Mesodermal cell (in vitro differentiated cells): ENCODE measurements around the gene JMJD6.
A peak's percentile ranks its signal among the peaks of the same experiment; 100 is the strongest.
"Not testable (repeated sequence)": the region's sequence is repeated elsewhere in the genome, so short reads cannot be mapped to it uniquely, and the experiment has no call there.

Experiments
- H3K27ac ChIP-seq: 2 replicates; pipeline ENCODE4 v1.7.0; 2013; ENCODE audit warnings: mild to moderate bottlenecking, low read depth, low read length, moderate library complexity; ENCODE audit not compliant: severe bottlenecking
- H3K36me3 ChIP-seq: 2 replicates; pipeline ENCODE4 v1.7.1; 2013; ENCODE audit warnings: mild to moderate bottlenecking, low read length, moderate library complexity; ENCODE audit not compliant: control insufficient read depth, insufficient read depth
- H3K4me1 ChIP-seq: one replicate; pipeline ENCODE4 v1.7.1; 2013; ENCODE audit warnings: mild to moderate bottlenecking, low read length; ENCODE audit not compliant: insufficient read depth, control insufficient read depth, poor library complexity, severe bottlenecking
- H3K4me3 ChIP-seq: 2 replicates; pipeline ENCODE4 v1.7.0; 2013; ENCODE audit warnings: low read length, control low read depth, mild to moderate bottlenecking; ENCODE audit not compliant: insufficient read depth, poor library complexity, severe bottlenecking; ENCODE audit errors: extremely low read depth
- H3K9me3 ChIP-seq: 2 replicates; pipeline ENCODE4 v1.7.1; 2013; ENCODE audit warnings: mild to moderate bottlenecking, low read length, moderate library complexity; ENCODE audit not compliant: control insufficient read depth
- WGBS, 2 experiments: methylation state at CpG; one replicate each; pipeline ENCODE4 v1.1.5; 2013; ENCODE audit warnings: missing lambda C conversion rate in 2 of 2; ENCODE audit not compliant: insufficient coverage in 2 of 2; 5-methylcytosine and 5-hydroxymethylcytosine counted together

Gene JMJD6

DNA sequence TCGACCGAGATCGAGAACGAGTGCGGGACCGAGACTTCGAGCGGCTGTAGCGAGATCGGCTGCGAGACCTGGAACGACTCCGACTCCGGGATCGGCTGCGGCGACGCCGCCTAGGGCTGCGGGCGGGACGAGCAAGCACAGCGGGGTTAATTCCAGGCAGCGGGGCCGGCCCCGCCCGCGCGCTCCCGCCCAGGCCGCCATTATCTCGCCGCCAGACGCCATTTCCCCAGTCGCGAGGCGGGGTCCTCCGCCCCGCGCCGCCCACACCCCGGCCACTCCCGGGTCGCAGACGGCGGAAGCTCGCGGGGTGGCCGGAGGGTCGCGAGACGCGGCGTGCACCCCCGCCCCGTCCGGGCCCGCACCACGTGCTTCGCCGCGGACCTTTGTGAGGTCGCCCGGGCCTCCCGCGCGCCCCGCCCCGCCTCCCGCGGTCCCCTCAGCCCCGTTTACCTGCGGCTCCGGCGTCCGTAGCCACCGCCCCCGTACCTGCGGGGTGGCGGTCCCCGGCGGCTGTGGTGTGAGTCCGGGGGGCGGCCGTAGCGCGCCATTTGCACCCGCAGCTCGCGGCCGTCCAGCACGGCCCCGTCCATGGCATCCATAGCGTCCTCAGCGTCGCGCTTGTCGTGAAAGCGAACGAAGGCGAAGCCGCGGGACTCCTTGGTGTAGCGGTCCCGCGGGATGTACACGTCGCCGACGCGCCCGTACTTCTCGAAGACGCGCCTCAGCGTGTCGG lies 10.1 kb upstream of the JMJD6 start:
- H3K27ac ChIP-seq, result peak overlapping the region; percentile 99
- peaks cover 7% of the 10 kb centered on the region for H3K4me1 ChIP-seq
- 0% methylated on average over 63 to 117 of the region's 117 CpGs for WGBS, 2 experiments
- peak overlapping the region; percentile 89 for H3K4me3 ChIP-seq
- H3K9me3 ChIP-seq, result no peaks in the 10 kb centered on the region
- peaks cover 50% of the 10 kb centered on the region for H3K36me3 ChIP-seq

DNA sequence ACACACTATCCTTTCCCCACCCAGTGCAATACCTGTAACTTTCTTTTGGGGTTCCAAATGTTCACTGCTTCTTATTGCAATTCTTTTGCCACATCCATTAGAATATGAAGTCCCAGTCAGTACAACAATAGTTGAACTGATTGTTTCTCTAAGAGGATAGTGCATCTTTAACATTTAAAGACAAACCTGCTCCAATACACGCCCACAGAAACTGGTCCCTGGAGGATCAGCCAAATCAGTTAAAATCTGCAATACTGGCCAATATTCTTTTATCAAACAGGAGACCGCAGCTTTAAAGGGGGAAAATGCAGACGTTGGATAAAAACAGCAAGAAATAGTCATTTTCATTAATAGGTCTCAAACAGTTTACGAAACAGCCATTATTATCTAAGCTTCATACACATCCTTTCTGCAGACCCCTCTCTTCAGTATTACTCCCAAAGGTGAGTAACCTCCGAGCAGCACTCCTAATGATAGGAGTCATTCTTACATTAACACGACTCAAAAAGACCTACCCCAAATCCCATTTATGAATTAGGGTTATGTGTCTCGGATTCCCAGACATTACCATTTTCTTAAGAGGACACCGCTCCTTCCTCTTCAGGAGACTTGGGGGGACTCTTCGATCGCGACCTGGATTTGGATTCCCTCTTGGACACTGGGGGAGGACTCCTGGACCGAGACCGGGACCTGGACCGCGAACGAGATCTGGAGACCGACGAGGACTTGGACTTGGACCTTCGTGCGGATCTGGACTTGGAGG lies 9.4 kb upstream of the JMJD6 start:
- H3K27ac ChIP-seq, result peak overlapping the region; percentile 99
- 1 to 2% methylated on average over 16 to 20 of the region's 20 CpGs for WGBS, 2 experiments
- H3K9me3 ChIP-seq, result no peaks in the 10 kb centered on the region
- H3K36me3 ChIP-seq, result peaks cover 53% of the 10 kb centered on the region
- H3K4me1 ChIP-seq, result peaks cover 7% of the 10 kb centered on the region
- H3K4me3 ChIP-seq, result peak overlapping the region; percentile 89

DNA sequence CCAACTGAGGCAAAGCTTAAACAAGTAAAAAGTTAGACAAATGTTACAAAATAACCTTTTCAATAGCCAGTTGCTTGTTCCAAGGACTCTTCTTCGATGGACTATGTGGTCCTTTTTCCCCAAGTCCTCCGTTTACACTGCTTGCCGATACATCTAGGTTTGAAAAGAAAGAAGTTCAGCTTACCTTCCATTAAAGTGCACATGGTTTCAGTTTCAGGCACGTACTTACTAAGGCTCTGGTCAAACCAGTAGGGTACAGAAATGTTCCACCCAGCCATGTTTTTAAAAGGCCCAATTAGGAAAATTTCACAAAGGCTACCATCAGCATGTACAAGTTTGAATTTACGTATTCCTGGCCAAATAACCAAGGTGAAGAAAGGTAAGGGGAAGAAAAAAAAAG lies 8.6 kb upstream of the JMJD6 start:
- WGBS, 2 experiments, result 30 to 33% methylated on average over 3 to 4 of the region's 5 CpGs
- Histone ChIP-seq H3K27ac (no peak overlapping the region), H3K9me3 (no peaks in the 10 kb centered on the region), H3K4me3 (peak overlapping the region; percentile 89), H3K36me3 (peaks cover 56% of the 10 kb centered on the region), H3K4me1 (peaks cover 7% of the 10 kb centered on the region)

DNA sequence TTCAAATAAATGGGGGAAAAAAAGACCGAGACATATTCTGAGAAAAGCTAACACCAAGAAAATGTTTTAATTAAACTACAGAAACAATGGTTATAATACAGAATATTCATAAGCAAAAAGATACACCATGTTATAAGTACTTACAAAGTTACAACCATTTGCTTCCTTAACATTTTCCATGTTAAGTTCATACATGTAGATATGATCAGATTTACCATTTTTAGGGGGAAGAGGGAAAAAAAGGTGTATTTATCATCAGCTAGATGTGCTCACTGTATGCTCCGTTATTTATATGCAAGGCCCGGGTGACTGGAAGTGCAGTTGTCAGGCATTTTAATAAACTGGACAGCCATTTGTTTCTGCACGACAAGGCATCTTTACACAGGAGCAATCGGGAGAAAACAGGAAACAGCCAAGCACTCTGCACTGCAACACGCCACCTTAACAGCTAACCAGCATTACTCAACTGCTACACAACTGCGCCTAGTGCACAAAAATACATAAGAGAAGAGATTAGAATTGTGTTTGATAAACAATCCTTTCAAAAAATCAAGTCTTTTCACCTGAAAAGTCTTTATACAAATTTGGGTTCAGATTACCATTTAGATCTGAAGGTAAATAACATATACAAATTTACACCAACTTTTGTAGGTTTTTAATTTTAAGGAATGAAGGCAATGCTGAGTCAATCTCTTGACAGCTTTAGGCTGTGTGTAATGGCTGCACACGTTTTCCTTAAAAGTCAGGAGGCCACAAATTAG lies 7.9 kb upstream of the JMJD6 start:
- peak overlapping the region; percentile 89 for H3K4me3 ChIP-seq
- 66 to 82% methylated on average over 3 to 4 of the region's 8 CpGs for WGBS, 2 experiments
- H3K9me3 ChIP-seq, result no peaks in the 10 kb centered on the region
- H3K27ac ChIP-seq, result no peak overlapping the region
- H3K4me1 ChIP-seq, result peaks cover 11% of the 10 kb centered on the region
- peaks cover 63% of the 10 kb centered on the region for H3K36me3 ChIP-seq

DNA sequence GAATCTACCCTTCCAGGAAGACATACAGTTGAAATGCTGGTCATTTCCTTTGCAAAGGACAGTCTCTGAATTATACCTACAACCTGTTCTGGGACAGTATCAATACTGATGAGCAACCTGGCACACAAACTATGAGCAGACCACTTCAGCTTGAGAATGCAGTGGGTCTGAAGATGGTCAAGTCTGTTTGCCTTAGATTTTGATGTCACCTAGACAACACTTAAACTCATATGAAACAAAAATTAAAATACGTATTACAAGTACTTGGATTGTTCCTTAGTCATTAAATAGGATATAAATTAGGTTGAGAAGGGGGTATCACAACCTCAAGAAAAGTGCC lies 7.2 kb upstream of the JMJD6 start:
- Histone ChIP-seq H3K4me3 (peak overlapping the region; percentile 89), H3K36me3 (peaks cover 63% of the 10 kb centered on the region), H3K4me1 (peaks cover 11% of the 10 kb centered on the region), H3K9me3 (no peaks in the 10 kb centered on the region), H3K27ac (no peak overlapping the region)
- WGBS, 2 experiments, result no CpG with 5 or more reads among the region's 1 CpG

DNA sequence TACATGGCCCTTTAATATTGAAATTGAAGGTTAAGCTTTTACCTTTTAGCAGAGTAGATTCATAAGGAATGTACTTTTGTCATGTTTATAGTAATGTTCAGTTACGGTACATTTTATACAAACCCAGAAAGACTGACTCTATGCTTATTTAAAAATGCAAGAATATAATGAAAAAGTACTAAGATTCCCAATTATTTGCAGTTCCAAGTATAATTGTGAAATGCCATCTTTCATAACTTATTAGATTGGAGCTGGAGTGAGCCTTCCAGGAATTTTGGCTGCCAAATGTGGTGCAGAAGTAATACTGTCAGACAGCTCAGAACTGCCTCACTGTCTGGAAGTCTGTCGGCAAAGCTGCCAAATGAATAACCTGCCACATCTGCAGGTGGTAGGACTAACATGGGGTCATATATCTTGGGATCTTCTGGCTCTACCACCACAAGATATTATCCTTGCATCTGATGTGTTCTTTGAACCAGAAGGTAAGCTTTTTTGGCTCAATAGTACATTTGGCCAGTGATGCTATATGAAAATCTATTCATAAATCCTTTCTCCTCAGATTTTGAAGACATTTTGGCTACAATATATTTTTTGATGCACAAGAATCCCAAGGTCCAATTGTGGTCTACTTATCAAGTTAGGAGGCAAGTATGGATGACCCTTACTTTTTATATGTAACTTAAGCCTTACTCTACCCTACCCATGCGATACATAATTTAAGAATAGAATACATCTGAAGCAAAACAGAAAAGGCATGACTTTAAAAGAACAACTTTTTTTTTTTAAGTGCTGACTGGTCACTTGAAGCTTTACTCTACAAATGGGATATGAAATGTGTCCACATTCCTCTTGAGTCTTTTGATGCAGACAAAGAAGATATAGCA lies 6.6 kb upstream of the JMJD6 start:
- peaks cover 63% of the 10 kb centered on the region for H3K36me3 ChIP-seq
- 80 to 100% methylated on average over 1 of the region's 3 CpGs for WGBS, 2 experiments
- H3K27ac ChIP-seq, result peak overlapping the region; percentile 4
- H3K9me3 ChIP-seq, result no peaks in the 10 kb centered on the region
- H3K4me3 ChIP-seq, result no peak overlapping the region
- peaks cover 11% of the 10 kb centered on the region for H3K4me1 ChIP-seq

DNA sequence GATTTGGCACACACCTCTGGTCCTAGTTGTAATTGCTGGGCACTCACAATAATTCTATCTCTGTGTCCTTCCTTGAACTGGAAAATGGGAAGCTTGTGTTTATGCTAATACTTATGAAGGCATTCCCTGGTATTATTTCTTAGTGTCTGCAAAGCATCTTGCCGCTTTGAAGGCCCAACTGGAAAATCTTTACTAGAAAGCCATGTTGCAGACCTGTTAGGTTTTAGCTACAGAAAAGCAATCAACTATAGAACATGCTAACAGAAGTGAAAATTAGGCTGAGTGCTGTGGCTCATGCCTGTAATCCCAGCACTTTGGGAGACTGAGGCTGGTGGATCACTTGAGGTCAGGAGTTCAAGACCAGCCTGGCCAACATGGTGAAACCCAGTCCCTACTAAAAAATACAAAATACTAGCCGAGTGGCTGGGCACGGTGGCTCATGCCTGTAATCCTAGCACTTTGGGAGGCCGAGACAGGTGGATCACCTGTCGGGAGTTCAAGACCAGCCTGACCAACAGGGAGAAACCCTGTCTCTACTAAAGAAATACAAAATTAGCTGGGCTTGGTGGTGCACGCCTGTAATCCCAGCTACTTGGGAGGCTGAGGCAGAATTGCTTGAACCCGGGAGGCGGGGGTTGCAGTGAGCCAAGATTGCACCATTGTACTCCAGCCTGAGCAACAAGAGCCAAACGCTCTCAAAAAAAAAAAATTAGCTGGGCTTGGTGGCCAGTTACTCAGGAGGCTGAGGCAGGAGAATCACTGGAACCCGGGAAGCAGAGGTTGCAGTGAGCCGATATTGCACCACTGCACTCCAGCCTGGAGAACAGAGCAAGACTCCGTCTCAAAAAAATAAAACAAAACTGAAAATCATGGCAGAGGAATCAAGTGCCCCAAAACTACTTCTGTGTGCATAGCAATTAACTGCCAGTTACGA lies 5.7 kb upstream of the JMJD6 start:
- not testable (repeated sequence) for H3K4me3 ChIP-seq, H3K9me3 ChIP-seq
- Histone ChIP-seq H3K36me3 (peaks cover 63% of the 10 kb centered on the region), H3K27ac (peak overlapping the region; percentile 8), H3K4me1 (peaks cover 11% of the 10 kb centered on the region)
- WGBS, 2 experiments, result 97 to 100% methylated on average over 10 to 11 of the region's 13 CpGs

DNA sequence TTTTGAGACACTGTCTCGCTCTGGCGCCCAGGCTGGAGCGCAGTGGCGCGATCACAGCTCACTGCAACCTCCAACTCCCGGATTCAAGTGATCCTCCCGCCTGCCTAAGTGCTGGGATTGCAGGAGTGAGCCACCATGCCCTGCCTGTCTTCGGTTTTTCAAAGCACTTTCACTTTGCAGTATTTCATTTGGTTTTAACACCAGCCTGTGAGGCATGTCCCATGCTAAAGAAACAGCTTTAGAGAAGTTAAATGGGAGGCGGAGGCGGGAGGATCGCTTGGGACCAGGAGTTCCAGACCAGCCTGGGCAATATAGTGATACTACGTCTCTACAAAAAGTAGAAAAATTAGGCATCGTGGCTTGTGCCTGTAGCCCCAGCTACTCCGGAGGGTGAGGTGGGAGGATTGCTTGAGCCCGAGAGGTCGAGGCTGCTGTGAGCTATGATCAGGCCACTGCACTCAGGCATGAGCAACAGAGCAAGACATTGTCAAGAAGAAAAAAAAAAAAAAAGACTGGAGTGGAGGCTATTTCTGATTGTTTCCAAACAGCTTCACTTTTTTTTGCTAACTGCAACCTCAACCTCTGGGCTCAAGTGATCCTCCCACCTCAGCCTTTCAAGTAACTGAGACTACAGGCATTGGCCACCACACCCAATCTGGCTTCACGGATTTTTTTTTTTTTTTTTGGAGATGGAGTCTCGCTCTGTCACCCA lies 1.5 kb upstream of the JMJD6 start:
- Histone ChIP-seq H3K4me1 (peaks cover 8% of the 10 kb centered on the region), H3K27ac (no peak overlapping the region), H3K4me3 (peak overlapping the region; percentile 88), H3K36me3 (peaks cover 54% of the 10 kb centered on the region), H3K9me3 (no peaks in the 10 kb centered on the region)
- 85 to 91% methylated on average over 14 to 15 of the region's 18 CpGs for WGBS, 2 experiments
